Thyroid gland (tissue), 4 donors: ENCODE data around the gene TSEN2. TPM values are rescaled to one million over a fixed set of nuclear protein-coding genes. Genes with fewer than 3 reads are reported as not detected.
A peak's percentile ranks its signal among the peaks of the same experiment; 100 is the strongest.

Experiments
- DNase-seq, 2 donors: peaks; one replicate each; pipeline ENCODE4 v3.0.0-alpha.2; 2019
- H3K27ac ChIP-seq, 3 donors: fragments of 200-600 bp; sonication (generic); 1 replicate in 2 of 3; 2 replicates in 1 of 3; pipeline ENCODE4 v1.5.1; 2016 to 2019; ENCODE audit warnings: mild to moderate bottlenecking in 1 of 3, moderate library complexity in 1 of 3
- H3K27me3 ChIP-seq: fragments of 200-600 bp; sonication (generic); one replicate; pipeline ENCODE4 v1.5.1; 2019
- H3K36me3 ChIP-seq, 2 donors: fragments of 200-600 bp; sonication (generic); one replicate each; pipeline ENCODE4 v1.5.1; 2016 to 2019
- H3K4me1 ChIP-seq, 2 donors: fragments of 200-600 bp; sonication (generic); one replicate each; pipeline ENCODE4 v1.5.1; 2017 to 2019
- H3K4me3 ChIP-seq, 3 donors: fragments of 200-600 bp; sonication (generic); replicated peaks in 1 of 3; 1 replicate in 2 of 3; 2 replicates in 1 of 3; pipeline ENCODE4 v1.5.1; 2016; ENCODE audit warnings: mild to moderate bottlenecking in 1 of 3
- H3K9me3 ChIP-seq: fragments of 200-600 bp; sonication (generic); one replicate; pipeline ENCODE4 v1.5.1; 2017
- POLR2A ChIP-seq, 2 donors: fragments of 450-650 bp; IDR thresholded peaks; one replicate each; pipeline ENCODE4 v1.6.1; 2017; ENCODE audit warnings: antibody characterized with exemption in 2 of 2, mild to moderate bottlenecking in 2 of 2, moderate library complexity in 1 of 2
- WGBS, 2 donors: methylation state at CpG; one replicate each; pipeline ENCODE4 v1.1.5; 2017; 5-methylcytosine and 5-hydroxymethylcytosine counted together
- intact Hi-C: fragments of 100-400 bp; cut with DNase I; formaldehyde crosslinking; loops from one replicate; pipeline ENCODE4 v1.15.1; 2023
- total RNA-seq, 4 donors: library from RNA; depleted of rRNA; stranded (reverse); fragments of >200 nt; gene quantifications; one replicate each; pipeline ENCODE4 v1.2.3, GENCODE V29; 2016
- TF ChIP-seq, protein P1 (sequence below), 6 experiments: fragments of 200-600 bp in 3 of 6; fragments of 450-650 bp in 3 of 6; sonication (generic) in 3 of 6; IDR thresholded peaks; one replicate each; pipeline ENCODE4 v1.5.1; 2016 to 2019; ENCODE audit warnings: antibody characterized with exemption in 6 of 6, mild to moderate bottlenecking in 2 of 6, inconsistent platforms in 1 of 6, moderate library complexity in 1 of 6

TSEN2 gene
- total RNA-seq, 4 donors from 2014 or later: 14.9 to 25.8 (median 21.4) TPM

DNA sequence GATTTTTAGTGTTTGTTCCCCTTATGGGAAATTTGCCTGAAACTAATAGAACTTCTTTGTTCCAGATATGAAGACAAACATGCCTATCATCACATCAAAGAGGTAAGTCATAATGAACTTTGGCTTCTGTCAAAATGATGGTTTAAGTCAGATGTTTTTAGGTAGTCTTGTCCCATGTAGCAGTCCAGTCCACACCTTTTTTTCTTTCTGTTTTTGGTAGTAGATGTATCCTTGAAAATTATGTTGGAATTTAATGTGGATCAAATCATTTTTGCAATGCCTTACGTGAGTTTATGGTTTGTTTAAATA, 12.1 kb downstream of the TSEN2 start:
- WGBS, 2 donors: 98 to 100% methylated on average over 1 of the region's 1 CpG
- Histone ChIP-seq H3K9me3 (no peaks in the 10 kb centered on the region), H3K4me1 (no peaks in the 10 kb centered on the region), H3K27ac (no peak overlapping the region), H3K36me3 (peaks cover 16 to 22% of the 10 kb centered on the region in 2 donors), H3K27me3 (no peaks in the 10 kb centered on the region), H3K4me3 (no peak overlapping the region)
- intact Hi-C loops: no loop called here
- DNase-seq: no peak
- TF ChIP-seq POLR2A (IDR thresholded peaks at IDR 0.05): no peak
- TF ChIP-seq, protein P1, sequence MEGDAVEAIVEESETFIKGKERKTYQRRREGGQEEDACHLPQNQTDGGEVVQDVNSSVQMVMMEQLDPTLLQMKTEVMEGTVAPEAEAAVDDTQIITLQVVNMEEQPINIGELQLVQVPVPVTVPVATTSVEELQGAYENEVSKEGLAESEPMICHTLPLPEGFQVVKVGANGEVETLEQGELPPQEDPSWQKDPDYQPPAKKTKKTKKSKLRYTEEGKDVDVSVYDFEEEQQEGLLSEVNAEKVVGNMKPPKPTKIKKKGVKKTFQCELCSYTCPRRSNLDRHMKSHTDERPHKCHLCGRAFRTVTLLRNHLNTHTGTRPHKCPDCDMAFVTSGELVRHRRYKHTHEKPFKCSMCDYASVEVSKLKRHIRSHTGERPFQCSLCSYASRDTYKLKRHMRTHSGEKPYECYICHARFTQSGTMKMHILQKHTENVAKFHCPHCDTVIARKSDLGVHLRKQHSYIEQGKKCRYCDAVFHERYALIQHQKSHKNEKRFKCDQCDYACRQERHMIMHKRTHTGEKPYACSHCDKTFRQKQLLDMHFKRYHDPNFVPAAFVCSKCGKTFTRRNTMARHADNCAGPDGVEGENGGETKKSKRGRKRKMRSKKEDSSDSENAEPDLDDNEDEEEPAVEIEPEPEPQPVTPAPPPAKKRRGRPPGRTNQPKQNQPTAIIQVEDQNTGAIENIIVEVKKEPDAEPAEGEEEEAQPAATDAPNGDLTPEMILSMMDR (IDR thresholded peaks at IDR 0.05): no peak

DNA sequence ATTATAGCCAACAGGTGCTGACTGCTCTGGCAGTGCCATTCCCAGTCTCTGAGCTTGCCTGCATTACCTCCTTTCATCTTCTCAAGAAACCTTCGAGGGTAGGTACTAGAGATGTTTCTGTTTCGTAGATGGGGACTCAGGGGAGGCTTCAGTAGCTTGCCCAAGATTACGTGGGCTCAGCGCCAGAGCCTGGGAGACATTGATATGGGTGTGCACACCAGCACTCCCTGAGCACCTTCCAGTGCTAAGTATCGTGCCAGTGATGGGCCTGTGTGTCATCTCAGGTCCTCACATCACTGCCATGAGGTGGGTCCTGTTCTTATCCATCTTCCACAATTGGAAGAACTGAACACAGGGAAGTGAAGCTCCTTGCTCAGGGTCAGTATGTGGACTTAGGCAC, 15.2 kb downstream of the TSEN2 start:
- no peaks in the 10 kb centered on the region for H3K27me3 ChIP-seq
- DNase-seq: no peak
- peaks cover 28 to 31% of the 10 kb centered on the region in 2 donors for H3K36me3 ChIP-seq
- TF ChIP-seq, protein P1 (IDR thresholded peaks at IDR 0.05): no peak
- no peak for TF ChIP-seq POLR2A (IDR thresholded peaks at IDR 0.05)
- H3K4me1 ChIP-seq: no peaks in the 10 kb centered on the region
- intact Hi-C loops: no loop called here
- 91 to 94% methylated on average over 5 of the region's 5 CpGs for WGBS, 2 donors
- no peak overlapping the region for H3K27ac ChIP-seq
- H3K4me3 ChIP-seq: no peak overlapping the region
- no peaks in the 10 kb centered on the region for H3K9me3 ChIP-seq

DNA sequence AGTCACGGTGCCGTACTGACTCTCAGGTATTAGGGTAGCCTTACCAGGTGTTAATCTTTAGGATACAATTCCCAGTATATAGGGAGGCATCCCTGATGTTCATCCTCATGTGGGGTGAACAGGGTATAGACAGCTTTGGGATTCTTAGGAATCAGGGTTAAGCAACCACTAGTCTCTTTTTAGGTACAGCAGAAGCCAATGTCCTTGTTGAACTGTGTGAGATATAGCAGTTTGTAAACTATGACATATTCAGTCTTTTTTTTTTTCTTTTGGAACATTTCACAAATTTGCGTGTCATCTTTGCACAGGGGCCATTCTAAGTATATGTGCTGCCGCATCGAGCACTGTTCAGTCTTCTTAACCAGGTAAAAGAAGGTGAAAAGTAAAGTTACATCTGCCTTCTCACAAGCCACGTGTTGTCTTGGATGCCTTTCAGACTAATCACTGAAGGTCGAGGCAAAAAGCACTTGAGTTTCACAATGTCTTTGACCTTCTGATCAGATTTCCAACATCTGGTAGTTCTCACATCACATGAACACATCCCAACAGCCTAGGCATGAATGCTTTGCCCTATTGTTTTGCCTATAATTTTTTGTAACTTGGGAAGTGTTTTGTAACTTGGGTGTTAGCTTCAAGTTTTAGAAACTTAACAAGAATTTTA, 17.2 kb downstream of the TSEN2 start:
- 91 to 92% methylated on average over 7 of the region's 7 CpGs for WGBS, 2 donors
- no peak for DNase-seq
- intact Hi-C loops: no loop called here

DNA sequence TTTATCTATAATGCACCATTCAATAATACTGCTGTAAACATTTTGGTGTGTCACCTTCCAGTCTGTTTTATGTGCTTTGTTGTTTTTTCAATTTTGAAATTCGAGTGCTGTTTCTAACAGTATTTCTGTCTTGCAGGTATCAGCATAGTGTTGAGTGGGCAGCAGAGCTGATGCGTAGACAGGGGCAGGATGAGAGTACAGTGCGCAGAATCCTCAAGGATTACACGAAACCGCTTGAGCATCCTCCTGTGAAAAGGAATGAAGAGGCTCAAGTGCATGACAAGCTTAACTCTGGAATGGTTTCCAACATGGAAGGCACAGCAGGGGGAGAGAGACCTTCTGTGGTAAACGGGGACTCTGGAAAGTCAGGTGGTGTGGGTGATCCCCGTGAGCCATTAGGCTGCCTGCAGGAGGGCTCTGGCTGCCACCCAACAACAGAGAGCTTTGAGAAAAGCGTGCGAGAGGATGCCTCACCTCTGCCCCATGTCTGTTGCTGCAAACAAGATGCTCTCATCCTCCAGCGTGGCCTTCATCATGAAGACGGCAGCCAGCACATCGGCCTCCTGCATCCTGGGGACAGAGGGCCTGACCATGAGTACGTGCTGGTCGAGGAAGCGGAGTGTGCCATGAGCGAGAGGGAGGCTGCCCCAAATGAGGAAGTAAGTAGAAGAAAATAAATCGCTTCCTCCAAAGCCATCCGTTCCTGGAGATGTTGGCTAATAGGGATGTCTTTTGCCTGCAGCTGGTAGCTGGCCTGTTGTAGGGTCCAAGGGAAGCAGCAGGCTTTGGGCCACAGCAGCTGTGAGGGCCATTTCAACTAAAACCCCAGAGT, 19.1 kb downstream of the TSEN2 start:
- Histone ChIP-seq H3K27ac (no peak overlapping the region), H3K27me3 (no peaks in the 10 kb centered on the region), H3K36me3 (peaks cover 25 to 29% of the 10 kb centered on the region in 2 donors), H3K4me1 (peaks cover 0 to 13% of the 10 kb centered on the region in 2 donors), H3K4me3 (no peak overlapping the region), H3K9me3 (no peaks in the 10 kb centered on the region)
- 93 to 95% methylated on average over 18 of the region's 18 CpGs for WGBS, 2 donors
- no peak for DNase-seq
- intact Hi-C loops: no loop called here
- TF ChIP-seq POLR2A (IDR thresholded peaks at IDR 0.05): no peak
- TF ChIP-seq, protein P1 (IDR thresholded peaks at IDR 0.05): no peak

More for the DNA sequence above, 17.2 kb downstream of the TSEN2 start:
- no peak for TF ChIP-seq POLR2A (IDR thresholded peaks at IDR 0.05)
- TF ChIP-seq, protein P1 (IDR thresholded peaks at IDR 0.05): no peak
- H3K9me3 ChIP-seq: no peaks in the 10 kb centered on the region
- H3K27ac ChIP-seq: no peak overlapping the region
- H3K4me3 ChIP-seq: no peak overlapping the region
- H3K36me3 ChIP-seq: peaks cover 25 to 31% of the 10 kb centered on the region in 2 donors
- peaks cover 0 to 7% of the 10 kb centered on the region in 2 donors for H3K4me1 ChIP-seq
- no peaks in the 10 kb centered on the region for H3K27me3 ChIP-seq

DNA sequence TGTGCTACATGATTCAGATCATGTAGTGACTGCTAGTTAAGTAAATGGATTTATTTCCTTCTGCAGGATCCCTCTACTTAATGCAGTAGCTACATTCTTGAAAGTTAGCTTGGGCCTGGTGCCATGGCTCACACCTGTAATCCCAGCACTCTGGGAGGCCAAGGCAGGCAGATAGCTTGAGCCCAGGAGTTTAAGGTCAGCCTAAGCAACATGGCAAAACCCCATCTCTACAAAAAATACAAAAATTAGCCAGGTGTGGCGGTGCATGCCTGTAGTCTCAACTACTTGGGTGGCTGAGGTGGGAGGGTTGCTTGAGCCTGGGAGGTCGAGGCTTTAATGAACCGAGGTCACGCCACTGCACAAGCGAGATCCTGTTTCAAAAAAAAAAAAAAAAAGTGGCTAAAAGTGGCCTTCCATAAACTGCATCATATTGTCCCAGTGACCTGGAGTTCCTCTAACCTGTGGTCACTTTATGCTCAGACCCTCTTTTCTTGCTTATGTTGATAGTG, 22.0 kb downstream of the TSEN2 start:
- peaks cover 9 to 15% of the 10 kb centered on the region in 2 donors for H3K36me3 ChIP-seq

More for the DNA sequence above, 22.0 kb downstream of the TSEN2 start:
- no peak overlapping the region for H3K4me3 ChIP-seq
- no peaks in the 10 kb centered on the region for H3K9me3 ChIP-seq
- no peaks in the 10 kb centered on the region for H3K27me3 ChIP-seq
- no peak overlapping the region for H3K27ac ChIP-seq
- peak; percentile 76 to 77 for DNase-seq
- peaks cover 0 to 13% of the 10 kb centered on the region in 2 donors for H3K4me1 ChIP-seq
- WGBS, 2 donors: 50 to 58% methylated on average over 5 of the region's 5 CpGs
- intact Hi-C loops: no loop called here
- TF ChIP-seq, protein P1 (IDR thresholded peaks at IDR 0.05): no peak
- no peak for TF ChIP-seq POLR2A (IDR thresholded peaks at IDR 0.05)
